Adrenal gland (tissue), 5 donors: Measurements from ENCODE around the gene GTF2IRD1.

Experiments
- POLR2A ChIP-seq, 2 donors: fragments of 450-650 bp; IDR thresholded peaks; one replicate each; pipeline ENCODE4 v1.6.1; 2017; ENCODE audit warnings: antibody characterized with exemption in 2 of 2, mild to moderate bottlenecking in 2 of 2, moderate library complexity in 1 of 2
- TF ChIP-seq, protein P1 (sequence below), 6 experiments: fragments of 450-650 bp in 4 of 6; fragments of 200-600 bp in 2 of 6; sonication (generic) in 1 of 6; IDR thresholded peaks; 1 replicate in 5 of 6; 2 replicates in 1 of 6; pipeline versions ENCODE4 v1.5.1 to v1.8.0; 2016 to 2021; ENCODE audit warnings: antibody characterized with exemption in 6 of 6, mild to moderate bottlenecking in 2 of 6, moderate library complexity in 1 of 6
- donor health status: DM: no; HTN: no; CAD: no.

DNA sequence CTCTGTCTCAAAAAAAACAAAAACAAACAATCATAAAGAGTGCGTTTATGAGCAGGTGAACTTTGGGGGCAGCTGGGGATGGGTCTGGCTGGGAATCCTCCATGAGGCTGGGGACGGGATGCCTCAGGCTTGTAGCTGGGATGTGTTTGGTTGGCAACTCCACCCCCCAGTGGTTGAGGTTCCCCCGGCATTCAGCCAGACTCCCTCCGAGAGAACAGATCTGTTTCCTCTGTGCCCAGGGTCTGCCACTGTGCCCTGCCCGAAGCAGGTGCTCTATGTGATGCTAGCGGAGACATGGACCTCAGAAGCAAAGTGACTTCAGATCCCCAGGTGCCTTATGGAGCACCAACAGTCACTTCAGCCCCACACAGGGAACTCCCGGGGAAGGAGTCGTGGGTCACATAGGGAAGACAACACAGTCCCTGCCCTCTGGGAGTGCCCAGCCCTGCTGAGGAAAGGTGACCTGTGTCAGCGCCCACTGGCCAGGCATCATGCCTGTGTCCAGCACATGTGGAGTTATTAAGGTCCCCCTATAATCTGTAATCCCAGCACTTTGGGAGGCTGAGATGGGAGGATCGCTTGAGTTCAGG, 29.3 kb upstream of the GTF2IRD1 start:
- TF ChIP-seq, protein P1, sequence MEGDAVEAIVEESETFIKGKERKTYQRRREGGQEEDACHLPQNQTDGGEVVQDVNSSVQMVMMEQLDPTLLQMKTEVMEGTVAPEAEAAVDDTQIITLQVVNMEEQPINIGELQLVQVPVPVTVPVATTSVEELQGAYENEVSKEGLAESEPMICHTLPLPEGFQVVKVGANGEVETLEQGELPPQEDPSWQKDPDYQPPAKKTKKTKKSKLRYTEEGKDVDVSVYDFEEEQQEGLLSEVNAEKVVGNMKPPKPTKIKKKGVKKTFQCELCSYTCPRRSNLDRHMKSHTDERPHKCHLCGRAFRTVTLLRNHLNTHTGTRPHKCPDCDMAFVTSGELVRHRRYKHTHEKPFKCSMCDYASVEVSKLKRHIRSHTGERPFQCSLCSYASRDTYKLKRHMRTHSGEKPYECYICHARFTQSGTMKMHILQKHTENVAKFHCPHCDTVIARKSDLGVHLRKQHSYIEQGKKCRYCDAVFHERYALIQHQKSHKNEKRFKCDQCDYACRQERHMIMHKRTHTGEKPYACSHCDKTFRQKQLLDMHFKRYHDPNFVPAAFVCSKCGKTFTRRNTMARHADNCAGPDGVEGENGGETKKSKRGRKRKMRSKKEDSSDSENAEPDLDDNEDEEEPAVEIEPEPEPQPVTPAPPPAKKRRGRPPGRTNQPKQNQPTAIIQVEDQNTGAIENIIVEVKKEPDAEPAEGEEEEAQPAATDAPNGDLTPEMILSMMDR (IDR thresholded peaks at IDR 0.05), result no peak
- no peak for TF ChIP-seq POLR2A (IDR thresholded peaks at IDR 0.05)
